ENCODE measurements around the gene TWIST2.

Gene TWIST2

GRCh38 chr2:238847841-238848690 lies at the start of gene TWIST2:
Gene TWIST2 (plus strand): TSS chr2:238848085. CDS start chr2:238848216, 131 bp downstream.
- no peak for DNase-seq (ENCODE audit: low read depth in 2 of 2)

GRCh38 chr2:238801791-238802190 lies 46.1 kb upstream of the TWIST2 start:
- DNase-seq (ENCODE audit: low read depth in 2 of 2): no peak

- DNase-seq (ENCODE audit: low read depth in 2 of 2): no peak
Measured at GRCh38 chr2:238802957-238803356, 44.9 kb upstream of the TWIST2 start.

- no peak for DNase-seq (ENCODE audit: low read depth in 2 of 2)
Measured at GRCh38 chr2:238803996-238804870, 43.7 kb upstream of the TWIST2 start.

GRCh38 chr2:238808761-238809160 lies 39.1 kb upstream of the TWIST2 start:
- DNase-seq (ENCODE audit: low read depth in 2 of 2): no peak

- no peak for DNase-seq (ENCODE audit: low read depth in 2 of 2)
Measured at GRCh38 chr2:238810321-238810720, 37.6 kb upstream of the TWIST2 start.

GRCh38 chr2:238811293-238811692 lies 36.6 kb upstream of the TWIST2 start:
- DNase-seq (ENCODE audit: low read depth in 2 of 2): no peak

- no peak for DNase-seq (ENCODE audit: low read depth in 2 of 2)
Measured at GRCh38 chr2:238811759-238812158, 36.1 kb upstream of the TWIST2 start.

- no peak for DNase-seq (ENCODE audit: low read depth in 2 of 2)
Measured at GRCh38 chr2:238813109-238813508, 34.8 kb upstream of the TWIST2 start.

GRCh38 chr2:238814815-238815214 lies 33.1 kb upstream of the TWIST2 start:
- no peak for DNase-seq (ENCODE audit: low read depth in 2 of 2)

GRCh38 chr2:238816291-238816690 lies 31.6 kb upstream of the TWIST2 start:
- no peak for DNase-seq (ENCODE audit: low read depth in 2 of 2)

- no peak for DNase-seq (ENCODE audit: low read depth in 2 of 2)
Measured at GRCh38 chr2:238817382-238817781, 30.5 kb upstream of the TWIST2 start.

- no peak for DNase-seq (ENCODE audit: low read depth in 2 of 2)
Measured at GRCh38 chr2:238817891-238818290, 30.0 kb upstream of the TWIST2 start.

GRCh38 chr2:238818561-238818960 lies 29.3 kb upstream of the TWIST2 start:
- DNase-seq (ENCODE audit: low read depth in 2 of 2): no peak

GRCh38 chr2:238820197-238820596 lies 27.7 kb upstream of the TWIST2 start:
- DNase-seq (ENCODE audit: low read depth in 2 of 2): no peak

- no peak for DNase-seq (ENCODE audit: low read depth in 2 of 2)
Measured at GRCh38 chr2:238820916-238821315, 27.0 kb upstream of the TWIST2 start.

GRCh38 chr2:238821391-238821790 lies 26.5 kb upstream of the TWIST2 start:
- no peak for DNase-seq (ENCODE audit: low read depth in 2 of 2)

GRCh38 chr2:238821944-238822670 lies 25.8 kb upstream of the TWIST2 start:
- no peak for DNase-seq (ENCODE audit: low read depth in 2 of 2)

GRCh38 chr2:238822955-238823354 lies 24.9 kb upstream of the TWIST2 start:
- DNase-seq (ENCODE audit: low read depth in 2 of 2): no peak

- no peak for DNase-seq (ENCODE audit: low read depth in 2 of 2)
Measured at GRCh38 chr2:238831177-238831576, 16.7 kb upstream of the TWIST2 start.

- no peak for DNase-seq (ENCODE audit: low read depth in 2 of 2)
Measured at GRCh38 chr2:238834982-238835381, 12.9 kb upstream of the TWIST2 start.

GRCh38 chr2:238835726-238836301 lies 12.1 kb upstream of the TWIST2 start:
- DNase-seq (ENCODE audit: low read depth in 2 of 2): no peak

Measured in stimulated activated CD4-positive, alpha-beta T cell treated with anti-CD3 and anti-CD28 coated beads, Interleukin-1b, Interleukin-23, amount 100 ng/mL, for 4 hours (primary cell).